ENCODE results near the gene RAD51C. TPM values are rescaled to one million over a fixed set of nuclear protein-coding genes. Genes with fewer than 3 reads are reported as not detected.
A peak's percentile ranks its signal among the peaks of the same experiment; 100 is the strongest.

Gene RAD51C
- total RNA-seq, 1 donor from 2014 or later, result 37.6 TPM

DNA sequence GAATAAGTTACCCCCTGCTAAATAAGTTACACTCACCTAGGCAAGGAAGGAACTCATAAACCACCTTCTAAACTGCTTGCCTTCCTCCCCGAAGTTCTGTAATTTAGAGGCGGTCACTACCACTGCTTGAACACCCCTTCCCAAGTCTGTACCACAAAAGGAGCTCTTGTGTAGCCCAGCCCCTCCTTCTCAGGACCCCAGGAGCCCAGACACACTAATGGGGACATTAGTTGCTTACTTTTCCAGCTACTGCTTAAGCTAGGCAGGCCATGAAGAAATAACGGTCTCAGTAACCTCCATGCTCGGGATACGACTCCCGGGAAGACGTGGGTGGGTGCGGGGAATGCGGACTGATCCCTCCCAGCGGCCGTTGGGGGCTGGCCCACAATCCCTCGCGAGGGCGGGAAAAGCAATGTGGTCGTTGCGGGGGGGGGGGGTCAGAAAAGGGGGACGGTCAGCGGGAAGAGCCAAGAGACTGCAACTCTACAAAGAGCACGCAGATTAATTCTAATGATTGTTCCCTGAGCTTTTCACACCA lies 632 bp upstream of the RAD51C start, which contains the start of gene TEX14:
TEX14 (minus strand) TSS at position 345 of the 538 bp plus-strand sequence. CDS start 40,044 bp downstream, outside the sequence.
- TF ChIP-seq, protein P1, sequence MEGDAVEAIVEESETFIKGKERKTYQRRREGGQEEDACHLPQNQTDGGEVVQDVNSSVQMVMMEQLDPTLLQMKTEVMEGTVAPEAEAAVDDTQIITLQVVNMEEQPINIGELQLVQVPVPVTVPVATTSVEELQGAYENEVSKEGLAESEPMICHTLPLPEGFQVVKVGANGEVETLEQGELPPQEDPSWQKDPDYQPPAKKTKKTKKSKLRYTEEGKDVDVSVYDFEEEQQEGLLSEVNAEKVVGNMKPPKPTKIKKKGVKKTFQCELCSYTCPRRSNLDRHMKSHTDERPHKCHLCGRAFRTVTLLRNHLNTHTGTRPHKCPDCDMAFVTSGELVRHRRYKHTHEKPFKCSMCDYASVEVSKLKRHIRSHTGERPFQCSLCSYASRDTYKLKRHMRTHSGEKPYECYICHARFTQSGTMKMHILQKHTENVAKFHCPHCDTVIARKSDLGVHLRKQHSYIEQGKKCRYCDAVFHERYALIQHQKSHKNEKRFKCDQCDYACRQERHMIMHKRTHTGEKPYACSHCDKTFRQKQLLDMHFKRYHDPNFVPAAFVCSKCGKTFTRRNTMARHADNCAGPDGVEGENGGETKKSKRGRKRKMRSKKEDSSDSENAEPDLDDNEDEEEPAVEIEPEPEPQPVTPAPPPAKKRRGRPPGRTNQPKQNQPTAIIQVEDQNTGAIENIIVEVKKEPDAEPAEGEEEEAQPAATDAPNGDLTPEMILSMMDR (IDR thresholded peaks at IDR 0.05; ENCODE audit: borderline replicate concordance), result no peak

DNA sequence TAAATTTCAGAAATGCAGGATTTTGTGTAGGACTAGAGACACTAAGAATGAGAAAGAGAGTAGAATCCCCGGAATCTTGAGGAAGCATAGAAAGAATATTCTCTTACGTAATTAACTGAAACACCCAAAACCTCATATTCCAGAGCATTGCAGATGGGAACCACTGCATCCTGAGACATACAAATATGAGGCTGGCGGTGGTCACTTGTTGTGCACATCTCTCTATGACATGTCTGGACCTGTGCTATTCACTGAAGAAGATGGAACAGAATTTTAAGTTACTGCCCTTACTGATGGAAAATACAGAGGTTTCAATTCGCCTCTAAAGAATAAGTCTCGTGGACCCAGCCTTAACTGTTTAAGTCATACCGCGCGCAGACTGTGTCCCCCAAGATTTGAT lies 806 bp downstream of the RAD51C start:
- TF ChIP-seq, protein P1 (IDR thresholded peaks at IDR 0.05; ENCODE audit: borderline replicate concordance), result no peak
- H3K36me3 ChIP-seq, result peaks cover 22% of the 10 kb centered on the region
- no peak for DNase-seq
- no peaks in the 10 kb centered on the region for H3K9me3 ChIP-seq (replicated peaks)
- H3K27ac ChIP-seq (replicated peaks), result peak overlapping the region; percentile 86
- H3K4me1 ChIP-seq, result peaks cover 23% of the 10 kb centered on the region
- H3K4me3 ChIP-seq, result peak overlapping the region; percentile 82
- intact Hi-C loops (cut with micrococcal nuclease), result no loop called here
- H3K27me3 ChIP-seq (ENCODE audit: low read depth), result no peaks in the 10 kb centered on the region

More for the DNA sequence above, 632 bp upstream of the RAD51C start, which contains the start of gene TEX14:
- peak; percentile 19 for DNase-seq
- intact Hi-C loops (cut with micrococcal nuclease), result no loop called here
- Histone ChIP-seq H3K27me3 (ENCODE audit: low read depth) (no peaks in the 10 kb centered on the region), H3K36me3 (peaks cover 18% of the 10 kb centered on the region), H3K4me3 (peak within 1 kb of the TSS; percentile 82), H3K9me3 (replicated peaks) (no peaks in the 10 kb centered on the region), H3K27ac (replicated peaks) (peak within 1 kb of the TSS; percentile 86), H3K4me1 (peaks cover 23% of the 10 kb centered on the region)

DNA sequence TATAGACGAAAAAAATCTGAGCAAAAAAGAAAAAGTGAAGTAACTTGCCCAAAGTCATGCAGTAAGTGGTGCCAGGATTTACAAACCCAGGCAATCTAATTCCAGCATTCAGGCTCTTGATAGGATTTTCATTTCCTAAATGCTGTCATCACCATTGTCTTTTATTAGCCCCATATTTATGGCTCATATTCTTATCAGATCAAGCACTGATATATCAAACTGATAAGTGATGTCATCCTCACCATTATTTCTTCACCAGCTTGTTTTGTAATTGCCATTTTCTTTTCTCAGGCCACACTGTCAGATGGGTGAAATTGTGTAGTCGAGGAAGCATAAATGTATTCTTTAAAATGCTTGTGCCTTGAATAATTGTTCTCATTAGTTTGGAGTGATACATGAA lies 1.3 kb downstream of the RAD51C start:
- H3K4me3 ChIP-seq, result no peak overlapping the region
- TF ChIP-seq, protein P1 (IDR thresholded peaks at IDR 0.05; ENCODE audit: borderline replicate concordance), result no peak
- no peaks in the 10 kb centered on the region for H3K27me3 ChIP-seq (ENCODE audit: low read depth)
- H3K36me3 ChIP-seq, result peaks cover 22% of the 10 kb centered on the region
- intact Hi-C loops (cut with micrococcal nuclease), result no loop called here
- peaks cover 23% of the 10 kb centered on the region for H3K4me1 ChIP-seq
- H3K27ac ChIP-seq (replicated peaks), result no peak overlapping the region
- H3K9me3 ChIP-seq (replicated peaks), result no peaks in the 10 kb centered on the region
- DNase-seq, result no peak

DNA sequence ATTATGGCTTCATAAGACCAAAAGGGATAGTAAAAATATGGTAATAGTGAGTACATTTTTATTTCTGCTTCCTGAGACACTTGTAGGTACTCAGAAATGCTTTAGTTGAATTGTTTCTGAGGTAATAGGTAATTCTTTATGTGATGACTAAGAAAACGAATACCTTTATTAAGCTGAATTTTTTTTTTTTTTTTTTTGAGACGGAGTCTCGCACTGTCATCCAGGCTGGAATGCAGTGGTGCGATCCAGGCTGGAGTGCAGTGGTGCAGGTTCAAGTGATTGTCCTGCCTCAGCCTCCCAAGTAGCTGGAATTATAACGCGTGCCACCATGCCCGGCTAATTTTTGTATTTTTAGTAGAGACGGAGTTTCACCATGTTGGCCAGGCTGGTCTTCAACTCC lies 1.9 kb downstream of the RAD51C start:
- H3K4me3 ChIP-seq, result no peak overlapping the region
- no peak for DNase-seq
- H3K4me1 ChIP-seq, result peaks cover 23% of the 10 kb centered on the region
- intact Hi-C loops (cut with micrococcal nuclease), result no loop called here
- H3K27me3 ChIP-seq (ENCODE audit: low read depth), result no peaks in the 10 kb centered on the region
- no peaks in the 10 kb centered on the region for H3K9me3 ChIP-seq (replicated peaks)
- H3K27ac ChIP-seq (replicated peaks), result no peak overlapping the region
- TF ChIP-seq, protein P1 (IDR thresholded peaks at IDR 0.05; ENCODE audit: borderline replicate concordance), result no peak
- H3K36me3 ChIP-seq, result peaks cover 27% of the 10 kb centered on the region

DNA sequence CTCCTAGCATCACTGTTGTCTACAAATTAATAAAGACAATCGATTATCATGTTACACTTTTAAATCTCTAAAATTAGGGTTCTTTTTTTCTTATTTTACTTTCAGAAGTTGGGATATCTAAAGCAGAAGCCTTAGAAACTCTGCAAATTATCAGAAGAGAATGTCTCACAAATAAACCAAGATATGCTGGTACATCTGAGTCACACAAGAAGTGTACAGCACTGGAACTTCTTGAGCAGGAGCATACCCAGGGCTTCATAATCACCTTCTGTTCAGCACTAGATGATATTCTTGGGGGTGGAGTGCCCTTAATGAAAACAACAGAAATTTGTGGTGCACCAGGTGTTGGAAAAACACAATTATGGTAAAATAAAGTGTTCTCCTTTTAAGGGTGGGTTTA lies 2.4 kb downstream of the RAD51C start:
- Histone ChIP-seq H3K4me3 (no peak overlapping the region), H3K4me1 (peaks cover 23% of the 10 kb centered on the region), H3K9me3 (replicated peaks) (no peaks in the 10 kb centered on the region), H3K36me3 (peaks cover 32% of the 10 kb centered on the region), H3K27ac (replicated peaks) (no peak overlapping the region), H3K27me3 (ENCODE audit: low read depth) (no peaks in the 10 kb centered on the region)
- intact Hi-C loops (cut with micrococcal nuclease), result no loop called here
- no peak for DNase-seq
- TF ChIP-seq, protein P1 (IDR thresholded peaks at IDR 0.05; ENCODE audit: borderline replicate concordance), result no peak
